Loucy (cell line): Measurements from ENCODE around the gene APLF.

ENCODE experiments used
- CTCF ChIP-seq: fragments of 200-600 bp; sonication (generic); conservative IDR thresholded peaks from 2 replicates; pipeline ENCODE4 v1.5.1; 2014; ENCODE audit warnings: mild to moderate bottlenecking, antibody characterized with exemption, low read length
- EZH2phosphoT487 ChIP-seq: fragments of 200-600 bp; IDR thresholded peaks from 2 replicates; pipeline ENCODE4 v1.6.1; 2018; ENCODE audit warnings: antibody characterized with exemption, mild to moderate bottlenecking, moderate library complexity, borderline replicate concordance

- TF ChIP-seq CTCF (no peak), EZH2phosphoT487 (no peak)
These were observed 100.7 kb downstream of the APLF start for GRCh38 chr2:68568116-68568515.
